Breast epithelium (tissue), 3 donors: Measurements from ENCODE around the gene ZNF133.

Experiments used
- POLR2A ChIP-seq: fragments of 450-650 bp; IDR thresholded peaks from one replicate; pipeline ENCODE4 v1.6.1; 2016; ENCODE audit warnings: antibody characterized with exemption, mild to moderate bottlenecking, moderate library complexity
- TF ChIP-seq, protein P1 (sequence below), 3 donors: fragments of 450-650 bp; IDR thresholded peaks; one replicate each; pipeline ENCODE4 v1.5.1; 2016 to 2017; ENCODE audit warnings: antibody characterized with exemption in 3 of 3, mild to moderate bottlenecking in 3 of 3, moderate library complexity in 3 of 3

- no peak for TF ChIP-seq POLR2A
- TF ChIP-seq, protein P1, sequence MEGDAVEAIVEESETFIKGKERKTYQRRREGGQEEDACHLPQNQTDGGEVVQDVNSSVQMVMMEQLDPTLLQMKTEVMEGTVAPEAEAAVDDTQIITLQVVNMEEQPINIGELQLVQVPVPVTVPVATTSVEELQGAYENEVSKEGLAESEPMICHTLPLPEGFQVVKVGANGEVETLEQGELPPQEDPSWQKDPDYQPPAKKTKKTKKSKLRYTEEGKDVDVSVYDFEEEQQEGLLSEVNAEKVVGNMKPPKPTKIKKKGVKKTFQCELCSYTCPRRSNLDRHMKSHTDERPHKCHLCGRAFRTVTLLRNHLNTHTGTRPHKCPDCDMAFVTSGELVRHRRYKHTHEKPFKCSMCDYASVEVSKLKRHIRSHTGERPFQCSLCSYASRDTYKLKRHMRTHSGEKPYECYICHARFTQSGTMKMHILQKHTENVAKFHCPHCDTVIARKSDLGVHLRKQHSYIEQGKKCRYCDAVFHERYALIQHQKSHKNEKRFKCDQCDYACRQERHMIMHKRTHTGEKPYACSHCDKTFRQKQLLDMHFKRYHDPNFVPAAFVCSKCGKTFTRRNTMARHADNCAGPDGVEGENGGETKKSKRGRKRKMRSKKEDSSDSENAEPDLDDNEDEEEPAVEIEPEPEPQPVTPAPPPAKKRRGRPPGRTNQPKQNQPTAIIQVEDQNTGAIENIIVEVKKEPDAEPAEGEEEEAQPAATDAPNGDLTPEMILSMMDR (IDR thresholded peaks at IDR 0.05): no peak
Observed at GRCh38 chr20:18273738-18274137, 14.6 kb upstream of the ZNF133 start.
